HEK293 (cell line): ENCODE results near the gene TADA2B.
A peak's percentile ranks its signal among the peaks of the same experiment; 100 is the strongest.

Experiments used
- HOXC10 ChIP-seq: sonication (generic); formaldehyde crosslinking; IDR thresholded peaks from 2 replicates; pipeline ENCODE4 v1.8.1; 2023; ENCODE audit warnings: mild to moderate bottlenecking, missing genetic modification reagents
- KLF10 ChIP-seq: fragments of 450-650 bp; IDR thresholded peaks from 2 replicates; pipeline ENCODE4 v1.5.1; 2018; ENCODE audit warnings: missing biosample characterization, mild to moderate bottlenecking, missing genetic modification characterization
- KLF16 ChIP-seq: fragments of 450-650 bp; formaldehyde crosslinking; IDR thresholded peaks from 2 replicates; pipeline ENCODE4 v1.5.1; 2017; ENCODE audit warnings: missing biosample characterization, missing genetic modification characterization
- SP2 ChIP-seq: fragments of 450-650 bp; formaldehyde crosslinking; IDR thresholded peaks from 2 replicates; pipeline ENCODE4 v1.5.1; 2016; ENCODE audit warnings: missing biosample characterization, missing genetic modification characterization
- SP3 ChIP-seq: fragments of 450-650 bp; formaldehyde crosslinking; IDR thresholded peaks from 2 replicates; pipeline ENCODE4 v1.5.1; 2016; ENCODE audit warnings: missing biosample characterization, missing genetic modification characterization
- WT1 ChIP-seq: fragments of 450-650 bp; formaldehyde crosslinking; IDR thresholded peaks from 2 replicates; pipeline ENCODE4 v1.5.1; 2016; ENCODE audit warnings: missing biosample characterization, missing genetic modification characterization
- ZBTB1 ChIP-seq: fragments of 450-650 bp; formaldehyde crosslinking; IDR thresholded peaks from 2 replicates; pipeline ENCODE4 v1.5.1; 2016; ENCODE audit warnings: missing biosample characterization, missing genetic modification characterization
- ZBTB10 ChIP-seq: fragments of 450-650 bp; formaldehyde crosslinking; IDR thresholded peaks from 2 replicates; pipeline ENCODE4 v1.5.1; 2016; ENCODE audit warnings: missing biosample characterization, missing genetic modification characterization
- ZBTB26 ChIP-seq: fragments of 450-650 bp; formaldehyde crosslinking; optimal IDR thresholded peaks from 2 replicates; pipeline ENCODE3; 2016; ENCODE audit warnings: missing biosample characterization, mild to moderate bottlenecking, missing genetic modification characterization
- ZBTB8A ChIP-seq: fragments of 450-650 bp; formaldehyde crosslinking; IDR thresholded peaks from 2 replicates; pipeline ENCODE4 v1.5.1; 2016; ENCODE audit warnings: missing biosample characterization, missing genetic modification characterization
- ZEB2 ChIP-seq: fragments of 450-650 bp; formaldehyde crosslinking; IDR thresholded peaks from 2 replicates; pipeline ENCODE4 v1.5.1; 2016; ENCODE audit warnings: missing biosample characterization, missing genetic modification characterization
- ZIC2 ChIP-seq: fragments of 450-650 bp; formaldehyde crosslinking; IDR thresholded peaks from 2 replicates; pipeline ENCODE4 v1.5.1; 2016; ENCODE audit warnings: missing biosample characterization, missing genetic modification characterization
- ZNF132 ChIP-seq: fragments of 450-650 bp; formaldehyde crosslinking; IDR thresholded peaks from 2 replicates; pipeline ENCODE4 v1.5.1; 2017; ENCODE audit warnings: missing biosample characterization, missing genetic modification characterization, borderline replicate concordance
- ZNF223 ChIP-seq: fragments of 450-650 bp; formaldehyde crosslinking; IDR thresholded peaks from 2 replicates; pipeline ENCODE4 v1.5.1; 2016; ENCODE audit warnings: missing biosample characterization, missing genetic modification characterization
- ZNF394 ChIP-seq: fragments of 450-650 bp; formaldehyde crosslinking; IDR thresholded peaks from 2 replicates; pipeline ENCODE4 v1.5.1; 2016; ENCODE audit warnings: missing biosample characterization, missing genetic modification characterization, mild to moderate bottlenecking, moderate library complexity, borderline replicate concordance
- ZNF404 ChIP-seq: fragments of 450-650 bp; formaldehyde crosslinking; IDR thresholded peaks from 2 replicates; pipeline ENCODE4 v1.5.1; 2017; ENCODE audit warnings: missing biosample characterization, missing genetic modification characterization
- ZNF510 ChIP-seq: fragments of 450-650 bp; formaldehyde crosslinking; IDR thresholded peaks from 2 replicates; pipeline ENCODE4 v1.5.1; 2018; ENCODE audit warnings: mild to moderate bottlenecking, missing genetic modification characterization, missing biosample characterization; ENCODE audit not compliant: insufficient replicate concordance
- ZNF561 ChIP-seq: fragments of 450-650 bp; IDR thresholded peaks from 2 replicates; pipeline ENCODE4 v1.5.1; 2018; ENCODE audit warnings: missing biosample characterization, missing genetic modification characterization, borderline replicate concordance
- ZNF580 ChIP-seq: fragments of 450-650 bp; formaldehyde crosslinking; IDR thresholded peaks from 2 replicates; pipeline ENCODE4 v1.5.1; 2016; ENCODE audit warnings: missing biosample characterization, missing genetic modification characterization
- ZNF624 ChIP-seq: fragments of 450-650 bp; formaldehyde crosslinking; IDR thresholded peaks from 2 replicates; pipeline ENCODE4 v1.5.1; 2017; ENCODE audit warnings: missing biosample characterization, missing genetic modification characterization
- ZNF660 ChIP-seq: fragments of 450-650 bp; IDR thresholded peaks from 2 replicates; pipeline ENCODE4 v1.5.1; 2018; ENCODE audit warnings: missing biosample characterization, mild to moderate bottlenecking, missing genetic modification characterization
- ZNF707 ChIP-seq: fragments of 450-650 bp; formaldehyde crosslinking; IDR thresholded peaks from 2 replicates; pipeline ENCODE4 v1.5.1; 2016; ENCODE audit warnings: missing biosample characterization, missing genetic modification characterization
- ZNF76 ChIP-seq: fragments of 450-650 bp; formaldehyde crosslinking; IDR thresholded peaks from 2 replicates; pipeline ENCODE4; 2016; ENCODE audit warnings: low read depth, missing biosample characterization, missing genetic modification characterization, borderline replicate concordance
- ZSCAN30 ChIP-seq: fragments of 450-650 bp; IDR thresholded peaks from 2 replicates; pipeline ENCODE4 v1.5.1; 2018; ENCODE audit warnings: missing biosample characterization, mild to moderate bottlenecking, missing genetic modification characterization, moderate library complexity
- TF ChIP-seq, protein P1 (sequence below): fragments of 450-650 bp; formaldehyde crosslinking; IDR thresholded peaks from 2 replicates; pipeline ENCODE4 v1.5.1; 2016; ENCODE audit warnings: missing biosample characterization, missing genetic modification characterization
- TF ChIP-seq, protein P2 (sequence below): fragments of 450-650 bp; formaldehyde crosslinking; IDR thresholded peaks from 2 replicates; pipeline ENCODE4 v1.5.1; 2016; ENCODE audit warnings: missing biosample characterization, missing genetic modification characterization
- TF ChIP-seq, protein P3 (sequence below): fragments of 450-650 bp; formaldehyde crosslinking; IDR thresholded peaks from 2 replicates; pipeline ENCODE4 v1.5.1; 2016; ENCODE audit warnings: missing biosample characterization, missing genetic modification characterization

The TADA2B gene

DNA sequence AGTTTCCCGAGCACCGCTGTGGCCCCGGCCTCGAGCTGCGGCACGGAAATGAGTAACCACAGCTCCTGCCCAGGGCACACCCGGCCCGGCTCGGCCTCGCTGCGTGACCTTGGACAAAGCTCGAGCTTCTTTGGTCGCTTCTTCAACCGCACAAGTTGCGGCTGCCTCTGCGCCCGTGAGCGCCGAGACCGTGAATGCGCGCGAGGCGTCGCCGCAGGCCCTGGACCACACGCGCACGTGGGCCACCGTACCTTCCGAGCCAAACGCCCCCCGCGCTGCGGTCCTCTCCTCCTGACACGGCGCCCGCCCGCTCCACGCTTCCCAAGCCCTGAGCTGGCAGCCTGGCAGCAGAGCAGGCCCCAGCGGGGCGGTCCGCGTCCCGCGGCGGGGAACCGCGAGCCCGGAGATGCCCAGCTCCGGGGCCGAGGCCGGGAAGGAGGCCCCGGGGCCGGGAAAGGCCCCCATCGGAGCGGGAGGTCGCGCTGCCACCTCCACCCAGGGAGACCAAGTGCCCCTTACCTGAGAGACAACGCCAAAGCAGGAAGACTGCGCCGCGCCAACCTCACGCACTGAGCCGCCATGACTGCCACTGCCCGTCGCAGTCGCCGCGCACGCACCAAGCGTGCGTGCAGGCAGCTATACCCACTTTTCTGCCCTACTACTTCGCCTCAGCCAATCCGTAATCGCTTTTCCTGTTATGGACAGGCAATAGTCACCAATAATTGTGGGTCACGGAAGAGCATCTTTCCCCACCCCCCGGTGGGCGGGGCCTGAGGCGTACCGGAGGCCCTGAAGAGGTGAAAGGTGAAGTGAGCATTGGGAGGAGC is 24.5 kb downstream of the TADA2B start, which contains the start of gene GRPEL1 (continued):
- TF ChIP-seq ZNF660 (tag by site-specific recombination) (peak; percentile 28; the same call in 1 of the 2 replicates), ZBTB8A (tag by site-specific recombination) (peak; percentile 55; the same call in 1 of the 2 replicates), HOXC10 (CRISPR knock-in tag) (no peak), ZNF510 (tag by site-specific recombination) (no peak), ZBTB1 (tag by site-specific recombination) (peak; percentile 70; the same call in 1 of the 2 replicates), ZIC2 (tag by site-specific recombination) (peak; percentile 42), ZNF707 (tag by site-specific recombination) (no peak), ZNF132 (no peak), ZBTB26 (tag by site-specific recombination) (peak; percentile 86), ZNF404 (no peak), SP2 (tag by site-specific recombination) (peak; percentile 99), ZSCAN30 (tag by site-specific recombination) (0 out of 2 replicates have a peak, but pooled peaks have one; percentile 58), KLF16 (tag by site-specific recombination) (0 out of 2 replicates have a peak, but pooled peaks have one; percentile 13), ZNF580 (tag by site-specific recombination) (0 out of 2 replicates have a peak, but pooled peaks have one; percentile 13), ZBTB10 (tag by site-specific recombination) (no peak), WT1 (tag by site-specific recombination) (no peak), ZNF76 (no peak; the same call in 1 of the 2 replicates), KLF10 (tag by site-specific recombination) (peak; percentile 90; the same call in 1 of the 2 replicates), ZNF223 (tag by site-specific recombination) (peak; percentile 44; the same call in 1 of the 2 replicates), ZNF394 (tag by site-specific recombination) (no peak), ZNF624 (tag by site-specific recombination) (no peak), ZNF561 (tag by site-specific recombination) (0 out of 2 replicates have a peak, but pooled peaks have one; percentile 31), SP3 (tag by site-specific recombination) (peak; percentile 98), ZEB2 (0 out of 2 replicates have a peak, but pooled peaks have one; percentile 19)
- TF ChIP-seq, protein P1, sequence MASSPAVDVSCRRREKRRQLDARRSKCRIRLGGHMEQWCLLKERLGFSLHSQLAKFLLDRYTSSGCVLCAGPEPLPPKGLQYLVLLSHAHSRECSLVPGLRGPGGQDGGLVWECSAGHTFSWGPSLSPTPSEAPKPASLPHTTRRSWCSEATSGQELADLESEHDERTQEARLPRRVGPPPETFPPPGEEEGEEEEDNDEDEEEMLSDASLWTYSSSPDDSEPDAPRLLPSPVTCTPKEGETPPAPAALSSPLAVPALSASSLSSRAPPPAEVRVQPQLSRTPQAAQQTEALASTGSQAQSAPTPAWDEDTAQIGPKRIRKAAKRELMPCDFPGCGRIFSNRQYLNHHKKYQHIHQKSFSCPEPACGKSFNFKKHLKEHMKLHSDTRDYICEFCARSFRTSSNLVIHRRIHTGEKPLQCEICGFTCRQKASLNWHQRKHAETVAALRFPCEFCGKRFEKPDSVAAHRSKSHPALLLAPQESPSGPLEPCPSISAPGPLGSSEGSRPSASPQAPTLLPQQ (tag by site-specific recombination), result peak; percentile 14; the same call in 1 of the 2 replicates
- TF ChIP-seq, protein P2, sequence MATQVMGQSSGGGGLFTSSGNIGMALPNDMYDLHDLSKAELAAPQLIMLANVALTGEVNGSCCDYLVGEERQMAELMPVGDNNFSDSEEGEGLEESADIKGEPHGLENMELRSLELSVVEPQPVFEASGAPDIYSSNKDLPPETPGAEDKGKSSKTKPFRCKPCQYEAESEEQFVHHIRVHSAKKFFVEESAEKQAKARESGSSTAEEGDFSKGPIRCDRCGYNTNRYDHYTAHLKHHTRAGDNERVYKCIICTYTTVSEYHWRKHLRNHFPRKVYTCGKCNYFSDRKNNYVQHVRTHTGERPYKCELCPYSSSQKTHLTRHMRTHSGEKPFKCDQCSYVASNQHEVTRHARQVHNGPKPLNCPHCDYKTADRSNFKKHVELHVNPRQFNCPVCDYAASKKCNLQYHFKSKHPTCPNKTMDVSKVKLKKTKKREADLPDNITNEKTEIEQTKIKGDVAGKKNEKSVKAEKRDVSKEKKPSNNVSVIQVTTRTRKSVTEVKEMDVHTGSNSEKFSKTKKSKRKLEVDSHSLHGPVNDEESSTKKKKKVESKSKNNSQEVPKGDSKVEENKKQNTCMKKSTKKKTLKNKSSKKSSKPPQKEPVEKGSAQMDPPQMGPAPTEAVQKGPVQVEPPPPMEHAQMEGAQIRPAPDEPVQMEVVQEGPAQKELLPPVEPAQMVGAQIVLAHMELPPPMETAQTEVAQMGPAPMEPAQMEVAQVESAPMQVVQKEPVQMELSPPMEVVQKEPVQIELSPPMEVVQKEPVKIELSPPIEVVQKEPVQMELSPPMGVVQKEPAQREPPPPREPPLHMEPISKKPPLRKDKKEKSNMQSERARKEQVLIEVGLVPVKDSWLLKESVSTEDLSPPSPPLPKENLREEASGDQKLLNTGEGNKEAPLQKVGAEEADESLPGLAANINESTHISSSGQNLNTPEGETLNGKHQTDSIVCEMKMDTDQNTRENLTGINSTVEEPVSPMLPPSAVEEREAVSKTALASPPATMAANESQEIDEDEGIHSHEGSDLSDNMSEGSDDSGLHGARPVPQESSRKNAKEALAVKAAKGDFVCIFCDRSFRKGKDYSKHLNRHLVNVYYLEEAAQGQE (tag by site-specific recombination), result no peak
- TF ChIP-seq, protein P3, sequence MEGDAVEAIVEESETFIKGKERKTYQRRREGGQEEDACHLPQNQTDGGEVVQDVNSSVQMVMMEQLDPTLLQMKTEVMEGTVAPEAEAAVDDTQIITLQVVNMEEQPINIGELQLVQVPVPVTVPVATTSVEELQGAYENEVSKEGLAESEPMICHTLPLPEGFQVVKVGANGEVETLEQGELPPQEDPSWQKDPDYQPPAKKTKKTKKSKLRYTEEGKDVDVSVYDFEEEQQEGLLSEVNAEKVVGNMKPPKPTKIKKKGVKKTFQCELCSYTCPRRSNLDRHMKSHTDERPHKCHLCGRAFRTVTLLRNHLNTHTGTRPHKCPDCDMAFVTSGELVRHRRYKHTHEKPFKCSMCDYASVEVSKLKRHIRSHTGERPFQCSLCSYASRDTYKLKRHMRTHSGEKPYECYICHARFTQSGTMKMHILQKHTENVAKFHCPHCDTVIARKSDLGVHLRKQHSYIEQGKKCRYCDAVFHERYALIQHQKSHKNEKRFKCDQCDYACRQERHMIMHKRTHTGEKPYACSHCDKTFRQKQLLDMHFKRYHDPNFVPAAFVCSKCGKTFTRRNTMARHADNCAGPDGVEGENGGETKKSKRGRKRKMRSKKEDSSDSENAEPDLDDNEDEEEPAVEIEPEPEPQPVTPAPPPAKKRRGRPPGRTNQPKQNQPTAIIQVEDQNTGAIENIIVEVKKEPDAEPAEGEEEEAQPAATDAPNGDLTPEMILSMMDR, result peak; percentile 72
